ENCODE results near the gene MYH9.
A peak's percentile ranks its signal among the peaks of the same experiment; 100 is the strongest.

Gene MYH9

GRCh38 chr22:36329254-36330078 is 58.3 kb downstream of the MYH9 start:
- DNase-seq: no peak

GRCh38 chr22:36328635-36329253 is 59.0 kb downstream of the MYH9 start:
- no peak for DNase-seq

GRCh38 chr22:36327922-36328551 is 59.7 kb downstream of the MYH9 start:
- no peak for DNase-seq

GRCh38 chr22:36326178-36327161 is 61.3 kb downstream of the MYH9 start:
- no peak for DNase-seq

- no peak for DNase-seq
Measured at GRCh38 chr22:36325154-36326031, 62.4 kb downstream of the MYH9 start.

- DNase-seq: no peak
Measured at GRCh38 chr22:36324414-36324813, 63.4 kb downstream of the MYH9 start.

- no peak for DNase-seq
Measured at GRCh38 chr22:36323855-36324331, 63.9 kb downstream of the MYH9 start.

- DNase-seq: peak; percentile 56
Measured at GRCh38 chr22:36323182-36323854, 64.4 kb downstream of the MYH9 start.

- no peak for DNase-seq
Measured at GRCh38 chr22:36322602-36322915, 65.2 kb downstream of the MYH9 start.

GRCh38 chr22:36321797-36322601 is 65.8 kb downstream of the MYH9 start:
- DNase-seq: no peak

GRCh38 chr22:36320553-36320952 is 67.2 kb downstream of the MYH9 start:
- no peak for DNase-seq

GRCh38 chr22:36319595-36320497 is 67.9 kb downstream of the MYH9 start:
- no peak for DNase-seq

- DNase-seq: no peak
Measured at GRCh38 chr22:36318442-36318841, 69.3 kb downstream of the MYH9 start.

- no peak for DNase-seq
Measured at GRCh38 chr22:36317658-36318271, 70.0 kb downstream of the MYH9 start.

GRCh38 chr22:36316419-36316818 is 71.3 kb downstream of the MYH9 start:
- DNase-seq: no peak

- DNase-seq: no peak
Measured at GRCh38 chr22:36315325-36315724, 72.4 kb downstream of the MYH9 start.

GRCh38 chr22:36311386-36312085 is 76.2 kb downstream of the MYH9 start:
- no peak for DNase-seq

GRCh38 chr22:36308880-36309279 is 78.9 kb downstream of the MYH9 start:
- no peak for DNase-seq

Data from midbrain (tissue), 1 donor.